Measurements from ENCODE around the gene LEMD1.
A peak's percentile ranks its signal among the peaks of the same experiment; 100 is the strongest.

- TF ChIP-seq CTCF (IDR thresholded peaks at IDR 0.05) = no peak
- no peak for TF ChIP-seq POLR2A (IDR thresholded peaks at IDR 0.05)
- TF ChIP-seq EP300 (IDR thresholded peaks at IDR 0.05) = peak in 1 of 2 donors; percentile 43
Observed at GRCh38 chr1:205356440-205357139, 65.3 kb downstream of the LEMD1 start, which contains the start of gene KLHDC8A.
